Activated T-cell treated with anti-CD3 and anti-CD28 coated beads for 48 hours (primary cell): ENCODE measurements around the gene LOXHD1.

ENCODE experiments used
- DNase-seq: peaks from one replicate; pipeline ENCODE4 v3.0.0-alpha.2; 2020; ENCODE audit warnings: low read depth

Gene LOXHD1, protein sequence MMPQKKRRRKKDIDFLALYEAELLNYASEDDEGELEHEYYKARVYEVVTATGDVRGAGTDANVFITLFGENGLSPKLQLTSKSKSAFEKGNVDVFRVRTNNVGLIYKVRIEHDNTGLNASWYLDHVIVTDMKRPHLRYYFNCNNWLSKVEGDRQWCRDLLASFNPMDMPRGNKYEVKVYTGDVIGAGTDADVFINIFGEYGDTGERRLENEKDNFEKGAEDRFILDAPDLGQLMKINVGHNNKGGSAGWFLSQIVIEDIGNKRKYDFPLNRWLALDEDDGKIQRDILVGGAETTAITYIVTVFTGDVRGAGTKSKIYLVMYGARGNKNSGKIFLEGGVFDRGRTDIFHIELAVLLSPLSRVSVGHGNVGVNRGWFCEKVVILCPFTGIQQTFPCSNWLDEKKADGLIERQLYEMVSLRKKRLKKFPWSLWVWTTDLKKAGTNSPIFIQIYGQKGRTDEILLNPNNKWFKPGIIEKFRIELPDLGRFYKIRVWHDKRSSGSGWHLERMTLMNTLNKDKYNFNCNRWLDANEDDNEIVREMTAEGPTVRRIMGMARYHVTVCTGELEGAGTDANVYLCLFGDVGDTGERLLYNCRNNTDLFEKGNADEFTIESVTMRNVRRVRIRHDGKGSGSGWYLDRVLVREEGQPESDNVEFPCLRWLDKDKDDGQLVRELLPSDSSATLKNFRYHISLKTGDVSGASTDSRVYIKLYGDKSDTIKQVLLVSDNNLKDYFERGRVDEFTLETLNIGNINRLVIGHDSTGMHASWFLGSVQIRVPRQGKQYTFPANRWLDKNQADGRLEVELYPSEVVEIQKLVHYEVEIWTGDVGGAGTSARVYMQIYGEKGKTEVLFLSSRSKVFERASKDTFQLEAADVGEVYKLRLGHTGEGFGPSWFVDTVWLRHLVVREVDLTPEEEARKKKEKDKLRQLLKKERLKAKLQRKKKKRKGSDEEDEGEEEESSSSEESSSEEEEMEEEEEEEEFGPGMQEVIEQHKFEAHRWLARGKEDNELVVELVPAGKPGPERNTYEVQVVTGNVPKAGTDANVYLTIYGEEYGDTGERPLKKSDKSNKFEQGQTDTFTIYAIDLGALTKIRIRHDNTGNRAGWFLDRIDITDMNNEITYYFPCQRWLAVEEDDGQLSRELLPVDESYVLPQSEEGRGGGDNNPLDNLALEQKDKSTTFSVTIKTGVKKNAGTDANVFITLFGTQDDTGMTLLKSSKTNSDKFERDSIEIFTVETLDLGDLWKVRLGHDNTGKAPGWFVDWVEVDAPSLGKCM (N-terminal part only)

DNA sequence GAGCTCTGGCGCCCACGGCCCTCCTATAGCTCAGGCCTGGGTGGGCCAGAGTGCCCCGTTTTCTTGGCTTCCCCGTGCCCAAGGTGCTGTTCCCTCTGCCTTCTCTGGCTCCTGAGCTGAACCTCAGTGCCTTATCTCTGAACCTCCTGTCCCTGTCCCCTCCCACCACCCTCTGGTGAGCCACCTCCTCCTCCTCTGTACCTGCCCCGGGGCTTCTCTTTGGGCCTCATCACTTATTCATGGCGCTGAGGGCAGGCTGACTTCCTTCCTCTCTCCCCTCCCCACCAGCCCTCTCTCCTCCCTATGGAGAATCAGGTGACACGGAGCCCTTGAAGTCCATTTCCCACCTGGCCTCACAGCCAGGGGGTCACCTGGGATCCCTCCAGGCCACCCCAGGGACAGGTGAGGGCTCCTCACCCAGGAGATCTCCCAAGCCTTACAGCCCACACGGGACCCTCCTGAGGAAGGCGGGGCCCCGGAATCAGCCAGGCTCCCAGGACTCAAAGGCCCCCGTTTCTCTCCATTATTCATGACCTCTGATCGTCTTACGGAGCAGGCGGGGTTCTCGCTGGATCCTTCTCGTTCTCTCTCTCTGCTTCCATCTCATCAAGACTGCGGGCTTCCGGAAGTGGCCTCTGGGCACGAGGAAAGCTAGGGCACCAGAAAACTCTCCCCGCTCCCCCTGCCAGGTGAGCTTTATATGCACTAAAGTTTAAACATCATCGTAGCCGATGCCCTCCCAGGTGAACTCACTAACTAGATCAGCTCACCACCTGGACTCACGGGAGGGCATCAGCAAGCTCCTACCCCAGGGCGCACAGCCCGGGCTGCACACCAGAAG lies at the start of gene LOXHD1:
LOXHD1 (minus strand) TSS at position 106 of the 841 bp plus-strand sequence. CDS start 187 bp downstream, outside the sequence.
- no peak for DNase-seq

DNA sequence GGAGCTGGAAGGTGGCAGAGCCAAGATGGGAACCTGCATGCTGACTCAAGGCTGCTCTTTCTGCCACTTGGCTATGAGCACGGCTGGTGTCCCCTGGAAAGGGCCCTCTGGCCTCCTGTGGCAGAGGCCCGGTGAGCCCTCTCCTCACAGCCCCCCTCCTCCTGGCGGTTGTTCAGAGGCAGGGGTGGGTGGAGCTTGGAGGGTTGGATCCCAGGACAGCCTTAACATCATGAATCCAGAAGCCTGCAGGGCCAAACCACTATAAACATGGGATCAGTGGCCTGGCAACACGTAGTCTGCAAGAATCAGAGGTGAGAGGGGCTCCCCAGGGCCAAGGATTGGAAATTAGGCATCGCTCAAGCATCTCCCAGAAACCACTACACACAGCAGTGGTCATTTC lies 48.5 kb upstream of the LOXHD1 start:
- DNase-seq, result no peak

DNA sequence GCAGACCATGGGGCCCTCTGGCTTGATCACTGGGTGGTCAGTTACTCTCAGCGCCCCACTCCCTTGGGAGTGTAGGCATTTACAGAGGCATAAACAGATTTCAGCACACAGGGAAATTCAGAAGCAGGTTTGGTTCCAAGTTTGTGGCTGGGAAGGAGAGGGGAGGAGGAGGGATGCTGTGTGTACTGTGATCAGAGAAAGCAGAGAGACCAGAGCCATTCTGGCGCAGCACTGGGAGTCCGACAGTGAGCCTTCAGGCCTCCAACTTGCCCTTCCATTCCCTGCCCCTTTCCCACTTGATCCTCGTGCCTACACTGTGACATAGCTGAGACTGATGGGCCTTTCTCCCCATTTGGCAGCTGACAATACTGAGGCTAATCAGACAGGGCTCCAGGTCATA lies 47.8 kb upstream of the LOXHD1 start:
- DNase-seq, result no peak

DNA sequence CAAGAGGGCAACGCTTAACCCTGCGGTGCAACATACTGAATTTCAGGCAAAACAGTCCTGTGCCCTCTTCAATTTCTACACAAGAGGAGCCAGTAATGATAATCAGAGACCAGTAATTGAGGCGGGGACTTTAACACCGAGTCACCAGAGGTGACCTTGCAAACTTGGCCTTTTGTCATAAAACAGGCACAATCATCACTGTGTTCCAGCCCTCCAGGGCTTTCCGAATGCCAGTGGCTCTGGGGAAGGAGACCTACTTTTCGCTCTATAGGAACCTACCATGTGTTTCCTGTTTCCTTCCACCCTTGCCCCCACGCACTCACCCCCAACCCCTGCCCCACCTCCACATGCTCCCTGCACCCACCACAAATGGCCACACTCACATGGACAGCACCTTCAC lies 47.2 kb upstream of the LOXHD1 start:
- DNase-seq, result no peak

DNA sequence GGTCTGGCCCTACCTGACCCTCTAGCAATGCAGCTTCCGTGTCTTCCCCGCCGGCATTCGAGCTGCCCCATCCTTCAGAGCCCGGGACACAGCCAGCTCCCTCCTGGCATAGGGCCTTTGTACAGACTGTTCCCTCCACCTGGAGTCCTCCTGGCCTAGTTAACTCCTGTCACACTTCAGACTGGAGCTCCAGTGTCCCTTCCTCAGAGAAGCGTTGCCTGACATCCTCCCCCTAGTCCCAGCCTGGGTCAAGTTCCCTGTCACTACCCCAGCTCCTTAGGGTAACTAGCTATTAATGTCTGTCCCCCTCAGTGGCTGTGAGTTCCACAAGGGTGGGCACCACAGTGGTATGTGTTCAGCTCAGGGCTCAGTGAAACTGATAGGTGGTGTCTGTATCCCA lies 45.5 kb upstream of the LOXHD1 start:
- no peak for DNase-seq

DNA sequence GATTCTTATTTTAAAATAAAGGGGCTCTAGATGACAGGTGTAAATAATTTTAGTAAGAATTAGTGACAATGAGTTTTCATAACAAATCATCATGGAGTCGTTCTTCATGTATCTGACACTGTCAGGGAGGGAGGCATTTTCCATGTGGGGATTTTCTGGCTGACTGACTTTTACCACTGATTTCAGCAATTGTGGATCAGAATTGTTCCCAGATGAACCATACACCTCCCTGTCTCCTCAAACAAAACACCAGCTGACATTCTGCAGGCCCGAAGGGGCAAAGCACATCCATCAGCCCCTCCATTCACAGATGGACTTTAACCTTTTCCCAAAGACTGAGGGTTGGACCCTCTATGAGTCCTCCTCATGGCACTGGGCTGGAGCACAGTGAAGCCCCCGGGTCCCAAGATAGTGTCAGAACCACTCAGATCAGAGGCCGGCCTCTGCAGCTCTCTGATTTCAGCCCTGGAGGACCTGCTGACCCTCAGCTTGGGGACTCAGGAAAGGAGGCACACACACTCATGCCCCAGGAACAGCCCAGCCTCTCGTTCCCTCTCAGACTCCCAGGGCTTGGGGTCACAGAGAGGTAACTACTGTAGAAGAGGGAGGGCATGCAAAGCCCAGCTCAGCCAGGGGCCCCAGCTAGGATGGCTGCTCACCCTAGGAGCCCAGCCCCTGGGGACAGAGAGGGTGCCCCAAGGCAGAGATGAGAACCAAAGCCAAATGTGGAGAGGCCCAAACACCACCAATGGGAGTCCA lies 43.2 kb upstream of the LOXHD1 start:
- DNase-seq, result no peak

DNA sequence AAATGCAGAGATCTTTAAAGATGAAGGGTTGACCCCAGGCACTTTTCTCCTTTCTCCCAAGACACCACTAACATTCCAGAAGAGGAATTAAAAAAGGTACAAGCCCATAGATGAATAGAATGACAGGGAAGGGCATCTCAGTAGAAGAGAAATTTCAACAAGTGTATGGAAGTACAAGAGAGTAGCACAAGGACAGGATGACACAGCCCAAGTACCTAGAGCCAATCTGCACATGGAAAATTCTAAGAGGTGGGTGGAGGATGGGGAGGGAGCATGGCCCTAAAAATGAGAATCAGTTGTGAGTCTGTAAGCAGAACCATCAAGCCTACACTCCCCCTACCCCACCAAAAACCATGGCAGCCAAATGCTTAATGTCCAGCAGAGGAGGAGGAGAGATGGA lies 39.7 kb upstream of the LOXHD1 start:
- DNase-seq, result no peak

DNA sequence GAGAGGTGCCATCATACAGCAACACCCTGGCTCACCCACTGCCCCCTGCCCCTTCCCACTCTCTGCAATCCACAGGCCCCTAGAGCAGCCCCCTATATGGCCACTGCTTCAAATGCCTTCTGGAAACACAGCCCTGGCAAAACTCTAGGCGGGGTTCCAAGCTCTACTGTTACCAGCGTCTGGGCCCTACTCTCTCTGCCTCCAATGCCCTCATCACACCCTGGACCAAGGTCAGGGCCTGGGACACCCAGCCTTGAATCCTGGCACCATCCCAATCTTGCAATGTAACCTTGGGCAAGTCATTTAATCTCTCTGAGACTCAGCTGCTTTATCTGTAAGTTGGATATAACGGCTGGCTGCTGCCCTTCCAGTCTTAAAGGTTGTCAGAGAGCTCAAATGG lies 39.2 kb upstream of the LOXHD1 start:
- no peak for DNase-seq

DNA sequence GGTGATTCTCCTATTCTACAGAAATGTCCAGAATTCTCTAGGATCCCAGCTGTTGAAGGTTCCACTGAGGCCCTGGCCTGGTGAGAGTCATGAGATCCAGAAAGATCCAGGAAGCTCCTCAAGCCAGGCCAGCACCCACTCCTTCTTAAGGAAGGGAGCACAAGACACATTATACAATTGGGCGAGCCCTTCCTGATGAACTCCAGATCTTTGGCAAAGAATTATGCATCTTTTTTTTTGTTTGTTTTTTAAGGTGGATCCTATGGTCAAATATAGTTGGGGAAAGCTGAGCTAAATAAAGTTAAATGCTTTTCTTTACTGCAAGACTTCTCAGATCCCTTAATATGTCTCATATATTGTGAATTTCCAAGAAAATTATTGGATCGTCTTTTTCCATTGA lies 37.0 kb upstream of the LOXHD1 start:
- DNase-seq, result no peak

DNA sequence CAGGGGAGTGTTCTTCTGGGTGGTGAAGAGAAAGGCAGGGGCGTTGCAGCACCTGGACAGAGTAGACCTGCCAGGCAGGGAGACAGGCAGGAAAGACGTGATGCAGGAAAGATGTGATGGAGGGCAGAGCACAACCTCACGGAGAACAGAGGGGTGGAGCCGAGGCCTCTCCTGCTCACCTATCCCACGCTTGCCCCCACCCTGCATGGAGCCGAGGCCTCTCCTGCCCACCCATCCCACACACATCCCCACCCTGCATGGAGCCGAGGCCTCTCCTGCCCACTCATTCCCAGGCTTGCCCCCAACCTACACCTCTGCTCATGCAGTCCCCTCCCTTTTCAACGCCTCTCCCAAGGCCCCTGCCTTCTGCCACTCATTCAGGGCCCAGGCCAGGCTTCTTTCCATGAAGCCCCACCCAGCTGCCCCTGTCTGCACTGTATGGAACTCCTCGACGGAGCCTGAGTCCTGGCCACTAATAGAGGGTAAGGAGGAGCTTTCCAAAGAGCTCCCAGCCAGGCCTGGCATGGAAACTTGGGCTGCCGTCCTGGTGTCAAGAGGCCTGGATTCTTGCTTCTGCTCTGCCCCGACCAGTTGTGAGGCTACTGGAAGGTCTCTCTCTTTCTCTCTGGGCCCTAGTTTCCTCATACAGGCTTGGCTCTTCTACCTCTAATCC lies 32.0 kb upstream of the LOXHD1 start:
- no peak for DNase-seq

DNA sequence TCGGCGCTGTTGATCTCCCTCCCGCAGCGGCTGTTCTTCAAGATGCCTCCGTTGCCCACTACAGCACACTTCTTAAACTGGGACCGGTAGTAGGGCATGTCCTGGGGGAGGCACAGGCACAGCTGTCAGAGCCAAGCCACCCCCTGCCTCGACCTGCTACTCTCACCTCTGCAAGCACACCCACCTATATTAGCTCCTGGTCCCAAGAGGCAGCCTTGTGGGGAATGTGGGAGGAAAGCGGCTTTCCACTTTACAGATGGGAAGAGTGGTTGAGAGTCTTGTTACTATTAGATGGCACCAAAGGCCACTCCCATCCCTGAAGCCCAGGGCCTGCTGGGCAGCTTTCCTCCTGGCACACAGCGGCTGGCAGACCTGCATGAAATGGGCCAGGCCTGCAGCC lies 29.2 kb upstream of the LOXHD1 start:
- DNase-seq, result no peak

DNA sequence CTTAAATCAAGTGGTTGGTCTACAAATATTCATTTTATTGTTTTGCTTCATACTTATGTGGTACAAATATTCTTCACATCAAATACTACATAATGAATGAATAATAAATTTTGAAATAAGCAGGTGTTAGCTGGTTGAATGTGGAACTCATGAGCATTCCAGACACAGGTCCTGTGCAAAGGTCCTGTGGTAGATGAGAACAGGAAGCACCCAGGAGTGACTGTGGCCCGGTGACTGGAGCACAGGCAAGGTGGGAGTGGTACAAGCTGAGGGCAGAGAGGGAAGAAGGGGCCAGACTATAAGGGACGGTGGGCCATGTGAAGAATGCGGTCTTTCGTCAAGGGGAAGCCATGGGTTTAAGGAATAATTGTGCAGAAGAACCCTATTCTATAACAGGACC lies 26.2 kb upstream of the LOXHD1 start:
- no peak for DNase-seq

DNA sequence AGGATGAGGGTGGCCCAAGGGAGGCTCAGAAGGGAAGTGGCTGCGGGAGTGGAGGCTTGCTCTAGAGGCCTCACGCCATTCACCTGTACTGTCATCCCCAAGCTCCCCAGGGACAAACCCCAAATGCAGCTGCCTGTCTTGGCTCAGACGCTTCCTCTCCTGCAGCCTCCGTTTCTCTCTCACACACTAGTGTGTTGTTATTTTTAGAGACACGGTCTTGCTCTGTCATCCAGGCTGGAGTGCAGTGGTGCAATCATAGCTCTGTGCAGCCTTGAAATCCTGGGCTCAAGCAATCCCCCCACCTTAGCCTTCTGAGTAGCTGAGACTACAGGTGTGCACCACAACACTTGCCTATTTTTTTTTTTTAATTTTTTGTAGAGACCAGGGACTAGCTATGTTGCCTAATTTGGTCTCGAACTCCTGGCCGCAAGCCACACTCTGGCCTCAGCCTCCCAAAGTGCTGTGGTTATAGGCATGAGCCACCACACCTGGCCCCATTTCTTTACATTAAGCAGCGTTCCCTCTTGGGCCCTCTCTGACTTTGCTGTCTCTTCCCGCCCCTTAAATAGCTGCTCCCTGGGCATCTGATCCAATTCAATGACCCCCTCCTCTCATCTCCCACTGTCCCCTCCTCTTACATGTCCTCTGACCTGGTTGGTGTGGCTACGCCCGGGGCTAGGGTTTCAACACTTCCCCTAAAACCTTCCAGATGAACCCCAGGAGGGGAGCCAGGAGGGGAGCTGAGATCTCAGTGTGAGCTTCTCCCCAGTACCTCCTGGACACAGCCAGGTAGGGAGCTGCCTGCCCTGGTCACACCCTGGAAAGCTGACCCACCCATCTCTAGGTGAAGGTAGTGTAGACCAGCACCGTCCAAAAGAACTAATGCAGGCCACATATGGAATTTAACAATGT lies 24.0 kb upstream of the LOXHD1 start:
- DNase-seq, result no peak

DNA sequence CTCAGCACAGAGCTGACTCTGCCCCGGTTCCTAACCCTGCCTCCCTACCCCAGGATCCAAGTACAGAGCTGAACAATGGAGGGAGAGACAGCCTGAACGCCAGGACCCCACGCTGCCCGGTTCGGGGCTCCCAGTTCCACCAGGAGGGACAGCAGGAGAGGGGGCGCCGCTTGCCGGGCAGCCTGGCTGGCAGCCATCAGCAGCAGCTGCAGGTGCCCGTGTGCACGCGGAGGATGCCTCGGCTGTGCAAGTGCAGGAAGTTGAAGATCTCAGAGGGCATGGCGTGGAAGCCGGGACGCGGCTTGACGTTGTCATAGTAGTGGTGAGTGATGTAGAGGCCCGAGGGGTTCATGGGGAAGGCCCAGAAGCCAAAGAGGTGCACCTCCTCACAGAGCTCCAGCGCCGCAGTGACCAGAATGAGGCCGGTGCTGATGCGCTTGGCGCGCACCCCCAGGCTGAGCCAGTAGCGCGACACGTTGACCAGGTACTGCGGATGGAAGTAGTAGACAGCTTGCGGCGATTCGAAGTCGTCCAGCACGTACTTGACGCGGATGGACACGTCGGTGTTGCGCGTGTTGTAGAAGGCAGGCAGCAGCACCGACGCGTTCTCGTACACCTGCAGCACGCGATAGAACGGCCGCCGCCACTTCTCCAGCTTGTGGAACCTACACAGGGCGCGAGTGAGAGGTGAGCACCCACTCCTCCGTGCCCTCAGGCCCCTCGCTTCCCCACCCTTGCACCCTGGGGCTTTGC lies 23.0 kb upstream of the LOXHD1 start:
- no peak for DNase-seq

DNA sequence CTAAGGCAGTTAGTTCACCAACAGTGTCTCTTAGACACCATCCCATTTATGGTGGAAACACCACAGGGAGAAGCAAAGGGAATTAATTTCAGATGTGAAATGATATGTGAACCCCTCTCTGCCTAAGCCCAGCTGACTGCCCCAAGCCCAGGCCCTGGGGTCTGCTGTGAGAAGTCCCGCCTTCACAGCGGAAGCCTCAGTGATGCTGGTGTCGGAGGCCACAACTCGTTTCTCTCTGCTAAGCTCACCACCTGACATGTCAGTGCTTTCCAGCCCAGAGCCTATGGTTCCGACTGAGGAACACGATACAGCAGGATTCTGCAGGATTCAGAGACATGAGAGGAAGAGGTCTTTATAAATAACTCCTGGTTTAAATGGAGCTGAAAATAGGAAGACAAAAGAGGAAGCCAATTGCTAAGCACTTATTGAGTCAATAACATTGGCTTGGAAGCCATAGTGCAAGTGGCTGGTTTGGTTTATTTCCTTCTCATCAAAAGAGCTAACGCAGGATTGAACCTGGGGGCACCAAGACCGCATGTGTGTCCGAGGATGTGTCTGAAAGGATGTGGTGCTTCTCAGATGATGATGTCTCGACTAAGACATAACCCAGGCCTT lies 21.9 kb upstream of the LOXHD1 start:
- DNase-seq, result no peak

DNA sequence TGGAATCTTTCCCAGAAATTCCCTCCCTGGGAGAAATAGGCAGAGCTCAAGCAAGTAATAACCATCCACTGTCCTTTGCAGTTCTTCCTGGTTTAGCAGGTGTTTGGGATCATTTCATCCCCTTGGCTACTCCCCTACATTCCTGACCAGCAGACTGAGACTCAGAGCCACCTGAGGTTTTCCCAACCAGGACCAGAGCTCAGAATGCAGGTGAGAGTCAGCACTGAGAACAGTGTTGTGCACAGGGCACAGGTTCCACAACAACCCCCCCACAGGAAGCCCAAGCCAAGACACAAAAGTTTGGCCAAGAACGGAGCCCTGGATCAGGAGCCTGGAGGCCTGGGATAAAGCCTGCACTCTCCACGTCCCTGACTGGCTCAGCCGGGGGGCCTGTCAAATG lies 21.0 kb upstream of the LOXHD1 start:
- no peak for DNase-seq

DNA sequence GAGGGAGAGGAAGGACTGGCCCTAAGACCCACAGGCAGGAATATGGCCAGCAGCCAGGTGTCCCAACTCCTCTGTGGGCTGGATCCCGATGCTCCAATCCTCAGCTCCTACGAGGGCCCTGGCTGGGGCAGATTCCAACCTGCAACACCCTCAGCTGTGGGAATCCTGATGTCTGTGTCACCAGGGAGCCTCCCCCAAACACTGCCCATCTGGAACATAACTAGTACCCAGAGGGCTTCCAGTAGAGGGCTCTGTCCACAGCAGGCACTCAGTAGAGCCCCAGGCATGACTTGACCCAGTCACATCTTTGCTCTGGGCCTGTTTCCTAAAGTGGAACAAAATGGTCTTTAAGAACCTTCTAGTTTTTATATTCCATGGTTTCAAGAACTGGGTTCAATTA lies 20.6 kb upstream of the LOXHD1 start:
- DNase-seq, result no peak
